Mesendoderm (in vitro differentiated cells): Measurements from ENCODE around the gene ATP8A1.

Experiments used
- DNase-seq: peaks from one replicate; pipeline ENCODE4 v3.0.0; 2013
- H2AK5ac ChIP-seq: 2 replicates; pipeline ENCODE4 v1.6.1; 2013; ENCODE audit warnings: low read length, inconsistent platforms
- H2BK120ac ChIP-seq: 2 replicates; pipeline ENCODE4 v1.6.1; 2013; ENCODE audit warnings: low read depth, mild to moderate bottlenecking, low read length, moderate library complexity, mixed read lengths
- H2BK15ac ChIP-seq: replicated peaks from 2 replicates; pipeline ENCODE4 v1.6.1; 2013; ENCODE audit warnings: low read depth, mild to moderate bottlenecking, moderate library complexity
- H2BK5ac ChIP-seq: 2 replicates; pipeline ENCODE4 v1.6.1; 2013; ENCODE audit warnings: low read length, inconsistent platforms
- H3K18ac ChIP-seq: 2 replicates; pipeline ENCODE4 v1.6.1; 2013; ENCODE audit warnings: mild to moderate bottlenecking, low read length, mixed read lengths
- H3K23ac ChIP-seq: one replicate; pipeline ENCODE4 v1.6.1; 2013; ENCODE audit warnings: low read length
- H3K27ac ChIP-seq: 2 replicates; pipeline ENCODE4 v1.5.1; 2013; ENCODE audit warnings: low read depth, mild to moderate bottlenecking, inconsistent platforms, low read length, moderate library complexity
- H3K27me3 ChIP-seq: 2 replicates; pipeline ENCODE4 v1.6.1; 2013; ENCODE audit warnings: low read length, control low read depth, mild to moderate bottlenecking, inconsistent platforms; ENCODE audit not compliant: insufficient read depth, poor library complexity
- H3K36me3 ChIP-seq: 2 replicates; pipeline ENCODE4 v1.6.1; 2013; ENCODE audit warnings: low read length, inconsistent platforms; ENCODE audit not compliant: control insufficient read depth, insufficient read depth
- H3K4ac ChIP-seq: one replicate; pipeline ENCODE4 v1.6.1; 2013; ENCODE audit warnings: low read depth, mild to moderate bottlenecking, low read length, moderate library complexity
- H3K4me1 ChIP-seq: 2 replicates; pipeline ENCODE4 v1.6.1; 2013; ENCODE audit warnings: low read depth, low read length, inconsistent platforms; ENCODE audit not compliant: control insufficient read depth
- H3K4me2 ChIP-seq: 2 replicates; pipeline ENCODE4 v1.6.1; 2013; ENCODE audit warnings: low read length
- H3K4me3 ChIP-seq: 2 replicates; pipeline ENCODE4 v1.5.1; 2013; ENCODE audit warnings: mild to moderate bottlenecking, low read length
- H3K56ac ChIP-seq: one replicate; pipeline ENCODE4 v1.6.1; 2013; ENCODE audit warnings: low read length
- H3K79me1 ChIP-seq: 2 replicates; pipeline ENCODE4 v1.6.1; 2013; ENCODE audit warnings: low read length, inconsistent platforms
- H3K79me2 ChIP-seq: 2 replicates; pipeline ENCODE4 v1.6.1; 2013; ENCODE audit warnings: mild to moderate bottlenecking, low read length; ENCODE audit not compliant: control insufficient read depth, insufficient read depth
- H3K9ac ChIP-seq: 2 replicates; pipeline ENCODE4 v1.6.1; 2013; ENCODE audit warnings: low read length, inconsistent platforms
- H4K5ac ChIP-seq: one replicate; pipeline ENCODE4 v1.6.1; 2013; ENCODE audit warnings: low read length
- H4K8ac ChIP-seq: one replicate; pipeline ENCODE4 v1.6.1; 2013; ENCODE audit warnings: low read depth, mild to moderate bottlenecking, control low read depth, low read length, moderate library complexity
- WGBS: extraction: QIAGEN DNeasy Blood & Tissue Kit; methylation state at CpG from one replicate; pipeline ENCODE4 v1.1.7; 2013; ENCODE audit warnings: low lambda C conversion rate, missing lambda C conversion rate; ENCODE audit not compliant: insufficient coverage; ENCODE audit errors: extremely low coverage; 5-methylcytosine and 5-hydroxymethylcytosine counted together

Gene ATP8A1

DNA sequence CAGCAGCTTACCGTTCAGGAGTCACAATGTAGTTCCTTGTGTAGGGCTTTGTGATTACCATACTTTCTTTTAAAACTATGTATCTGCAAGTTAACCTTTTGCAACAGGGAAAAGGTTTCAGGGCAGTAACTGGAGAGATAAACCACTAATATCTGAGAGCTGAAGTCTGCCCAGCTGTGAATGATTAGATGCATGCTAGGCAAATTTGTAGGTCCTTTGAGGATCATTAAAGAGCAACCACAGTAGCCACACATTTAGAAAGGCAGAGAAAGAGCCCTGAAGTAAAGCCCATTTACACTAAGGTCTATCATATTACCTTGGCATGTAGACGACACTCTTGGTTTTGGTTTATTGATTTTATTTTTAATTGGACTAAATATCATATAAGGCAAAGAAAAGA, 60.0 kb downstream of the ATP8A1 start:
- Histone ChIP-seq H4K5ac (no peak overlapping the region), H3K36me3 (no peaks in the 10 kb centered on the region), H3K9ac (no peak overlapping the region), H4K8ac (no peak overlapping the region), H3K23ac (no peak overlapping the region), H2BK5ac (no peak overlapping the region), H2BK15ac (no peak overlapping the region), H3K4ac (no peak overlapping the region), H2AK5ac (no peak overlapping the region), H3K79me2 (no peaks in the 10 kb centered on the region), H3K56ac (no peak overlapping the region), H2BK120ac (no peak overlapping the region), H3K27ac (no peak overlapping the region), H3K27me3 (no peaks in the 10 kb centered on the region), H3K4me3 (no peak overlapping the region), H3K79me1 (no peaks in the 10 kb centered on the region), H3K4me2 (no peak overlapping the region), H3K18ac (no peak overlapping the region), H3K4me1 (no peaks in the 10 kb centered on the region)
- no peak for DNase-seq
- WGBS, result no CpG with 5 or more reads among the region's 2 CpGs

DNA sequence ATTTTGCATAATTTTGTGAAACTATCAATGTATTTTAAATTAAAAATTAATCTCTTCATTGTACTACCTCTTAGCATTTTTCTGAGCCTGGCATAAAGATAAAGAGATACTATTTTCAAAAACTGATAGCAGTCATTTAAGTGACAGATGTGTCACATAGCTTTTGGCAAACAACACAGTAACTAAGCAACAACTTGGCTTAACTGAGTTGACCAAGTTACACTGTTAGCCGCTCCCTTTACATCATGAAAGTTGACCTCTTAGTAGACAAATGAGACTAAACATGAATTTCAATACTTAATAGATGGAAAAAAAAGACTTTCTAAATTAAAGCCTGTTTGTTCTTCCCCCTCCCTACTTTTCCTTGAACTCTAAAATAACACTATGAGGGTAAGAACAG, 62.0 kb downstream of the ATP8A1 start:
- Histone ChIP-seq H3K9ac (no peak overlapping the region), H3K27me3 (no peaks in the 10 kb centered on the region), H3K36me3 (no peaks in the 10 kb centered on the region), H2BK15ac (no peak overlapping the region), H3K4ac (no peak overlapping the region), H3K4me1 (no peaks in the 10 kb centered on the region), H4K8ac (no peak overlapping the region), H2AK5ac (no peak overlapping the region), H2BK5ac (no peak overlapping the region), H3K27ac (no peak overlapping the region), H3K79me2 (no peaks in the 10 kb centered on the region), H3K4me2 (no peak overlapping the region), H3K18ac (no peak overlapping the region), H2BK120ac (no peak overlapping the region), H4K5ac (no peak overlapping the region), H3K79me1 (no peaks in the 10 kb centered on the region), H3K4me3 (no peak overlapping the region), H3K56ac (no peak overlapping the region), H3K23ac (no peak overlapping the region)
- no CpG with 5 or more reads among the region's 1 CpG for WGBS
- DNase-seq, result peak; percentile 37

DNA sequence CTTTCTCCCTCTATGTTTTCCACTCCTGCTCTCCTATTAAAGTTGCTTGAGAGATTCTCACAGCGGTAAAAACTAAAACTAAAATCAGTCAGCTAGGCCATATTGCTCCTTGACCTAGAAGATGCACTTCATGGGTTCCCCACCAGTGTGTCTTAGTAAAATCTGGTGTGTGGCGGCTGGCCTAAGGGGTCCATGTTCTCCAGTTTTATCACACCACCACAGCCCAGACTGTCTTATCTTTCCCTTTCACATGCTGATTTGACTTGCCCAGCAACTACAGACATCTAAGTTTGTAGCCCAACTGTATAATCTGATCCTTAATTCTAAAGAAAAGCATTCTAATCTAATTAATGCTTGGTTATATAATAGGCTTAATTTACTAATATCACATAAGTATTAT, 68.0 kb downstream of the ATP8A1 start:
- H4K5ac ChIP-seq, result no peak overlapping the region
- DNase-seq, result peak; percentile 65
- no peaks in the 10 kb centered on the region for H3K27me3 ChIP-seq
- H2BK15ac ChIP-seq, result no peak overlapping the region
- H3K18ac ChIP-seq, result no peak overlapping the region
- H3K4me2 ChIP-seq, result no peak overlapping the region
- H3K79me2 ChIP-seq, result no peaks in the 10 kb centered on the region
- H2BK5ac ChIP-seq, result no peak overlapping the region
- no peak overlapping the region for H2AK5ac ChIP-seq
- no peaks in the 10 kb centered on the region for H3K79me1 ChIP-seq
- no CpG with 5 or more reads among the region's 2 CpGs for WGBS
- H3K9ac ChIP-seq, result no peak overlapping the region
- H2BK120ac ChIP-seq, result no peak overlapping the region
- H4K8ac ChIP-seq, result no peak overlapping the region
- H3K4ac ChIP-seq, result no peak overlapping the region
- no peaks in the 10 kb centered on the region for H3K4me1 ChIP-seq
- H3K4me3 ChIP-seq, result no peak overlapping the region
- H3K27ac ChIP-seq, result no peak overlapping the region
- no peaks in the 10 kb centered on the region for H3K36me3 ChIP-seq
- no peak overlapping the region for H3K23ac ChIP-seq
- no peak overlapping the region for H3K56ac ChIP-seq

DNA sequence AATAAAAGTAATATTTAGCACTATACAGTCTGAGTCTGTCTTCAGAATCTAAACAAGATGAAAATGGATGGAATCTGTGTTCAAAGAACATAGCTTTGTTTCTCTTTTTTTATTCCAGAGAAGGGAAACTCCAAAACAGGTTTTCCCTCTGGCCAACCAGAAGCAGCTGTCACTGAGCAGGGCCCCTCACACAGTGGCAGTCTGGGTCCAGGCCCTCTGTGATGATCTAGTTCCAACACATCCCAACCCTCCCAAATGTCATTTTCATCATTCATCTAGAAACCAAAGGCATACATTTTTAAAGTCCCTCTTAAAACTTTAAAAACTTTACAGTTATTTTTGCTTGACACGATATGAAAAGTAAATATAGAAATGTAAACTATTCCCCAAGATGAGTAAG, 70.1 kb downstream of the ATP8A1 start:
- no peak overlapping the region for H4K8ac ChIP-seq
- H2AK5ac ChIP-seq, result no peak overlapping the region
- H3K56ac ChIP-seq, result no peak overlapping the region
- H3K36me3 ChIP-seq, result no peaks in the 10 kb centered on the region
- H3K79me2 ChIP-seq, result no peaks in the 10 kb centered on the region
- no peak overlapping the region for H4K5ac ChIP-seq
- H2BK15ac ChIP-seq, result no peak overlapping the region
- H3K4me2 ChIP-seq, result no peak overlapping the region
- no peak overlapping the region for H3K27ac ChIP-seq
- no peak overlapping the region for H2BK5ac ChIP-seq
- no peak overlapping the region for H3K9ac ChIP-seq
- H3K18ac ChIP-seq, result no peak overlapping the region
- no peak overlapping the region for H3K23ac ChIP-seq
- H3K79me1 ChIP-seq, result no peaks in the 10 kb centered on the region
- H3K4ac ChIP-seq, result no peak overlapping the region
- H3K4me1 ChIP-seq, result no peaks in the 10 kb centered on the region
- no peak overlapping the region for H2BK120ac ChIP-seq
- DNase-seq, result no peak
- no CpG with 5 or more reads among the region's 1 CpG for WGBS
- H3K27me3 ChIP-seq, result no peaks in the 10 kb centered on the region
- H3K4me3 ChIP-seq, result no peak overlapping the region

DNA sequence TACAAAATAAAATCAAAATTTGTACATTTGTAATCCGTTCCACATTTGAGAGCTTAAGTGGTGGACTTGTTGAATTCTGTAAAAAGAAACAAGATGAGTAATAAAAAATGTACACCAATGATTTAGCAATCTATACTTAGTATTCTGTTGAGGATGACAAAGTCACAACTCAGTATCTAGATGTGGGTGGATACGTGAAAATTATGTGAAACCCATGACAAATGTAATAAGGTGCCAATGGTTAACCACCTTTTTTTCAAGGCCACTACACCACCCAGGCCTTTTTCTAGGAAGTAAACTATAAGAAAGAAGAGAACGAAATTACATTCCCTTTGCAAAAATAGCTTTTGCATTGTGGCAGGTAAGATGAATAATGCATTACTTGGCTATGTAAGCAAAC, 77.0 kb downstream of the ATP8A1 start:
- H3K18ac ChIP-seq, result no peak overlapping the region
- H3K36me3 ChIP-seq, result no peaks in the 10 kb centered on the region
- H2BK120ac ChIP-seq, result no peak overlapping the region
- H4K5ac ChIP-seq, result no peak overlapping the region
- no peak for DNase-seq
- H3K79me1 ChIP-seq, result no peaks in the 10 kb centered on the region
- no peak overlapping the region for H2BK15ac ChIP-seq
- H3K27ac ChIP-seq, result no peak overlapping the region
- no peak overlapping the region for H3K4ac ChIP-seq
- no peak overlapping the region for H2BK5ac ChIP-seq
- no peak overlapping the region for H3K9ac ChIP-seq
- H3K4me2 ChIP-seq, result no peak overlapping the region
- H3K4me3 ChIP-seq, result no peak overlapping the region
- H3K4me1 ChIP-seq, result no peaks in the 10 kb centered on the region
- no CpG with 5 or more reads among the region's 3 CpGs for WGBS
- H3K27me3 ChIP-seq, result no peaks in the 10 kb centered on the region
- H3K79me2 ChIP-seq, result no peaks in the 10 kb centered on the region
- H3K56ac ChIP-seq, result no peak overlapping the region
- H2AK5ac ChIP-seq, result no peak overlapping the region
- no peak overlapping the region for H4K8ac ChIP-seq
- no peak overlapping the region for H3K23ac ChIP-seq

DNA sequence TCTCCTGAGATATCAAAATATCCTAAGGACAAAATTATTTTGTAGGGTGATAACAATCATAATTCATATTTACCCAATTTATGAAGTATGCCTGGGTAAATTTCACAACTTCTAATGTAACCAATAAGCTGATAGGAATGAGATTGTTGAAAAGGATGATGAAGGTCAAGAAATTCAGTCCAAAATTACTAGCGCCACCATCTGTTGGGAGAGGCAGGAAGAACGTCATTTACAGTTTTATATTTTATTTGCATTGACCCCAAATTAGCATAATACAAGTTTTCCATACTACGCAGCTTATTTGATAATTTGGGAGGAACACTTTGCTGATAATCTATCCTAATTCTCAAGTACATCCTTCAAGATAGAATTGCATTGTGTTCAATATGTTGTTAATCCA, 78.7 kb downstream of the ATP8A1 start:
- H3K27ac ChIP-seq, result no peak overlapping the region
- no peaks in the 10 kb centered on the region for H3K4me1 ChIP-seq
- H3K79me2 ChIP-seq, result no peaks in the 10 kb centered on the region
- H2BK120ac ChIP-seq, result no peak overlapping the region
- no peaks in the 10 kb centered on the region for H3K27me3 ChIP-seq
- H2AK5ac ChIP-seq, result no peak overlapping the region
- no peak overlapping the region for H2BK15ac ChIP-seq
- H3K56ac ChIP-seq, result no peak overlapping the region
- H3K79me1 ChIP-seq, result no peaks in the 10 kb centered on the region
- H3K18ac ChIP-seq, result no peak overlapping the region
- DNase-seq, result no peak
- WGBS, result no CpG with 5 or more reads among the region's 3 CpGs
- H2BK5ac ChIP-seq, result no peak overlapping the region
- H3K9ac ChIP-seq, result no peak overlapping the region
- H3K36me3 ChIP-seq, result no peaks in the 10 kb centered on the region
- no peak overlapping the region for H3K23ac ChIP-seq
- H3K4me2 ChIP-seq, result no peak overlapping the region
- H4K8ac ChIP-seq, result no peak overlapping the region
- no peak overlapping the region for H3K4me3 ChIP-seq
- no peak overlapping the region for H4K5ac ChIP-seq
- no peak overlapping the region for H3K4ac ChIP-seq
